A549 (cell line): ENCODE data around the gene NOS1. TPM values are rescaled to one million over a fixed set of nuclear protein-coding genes. Genes with fewer than 3 reads are reported as not detected.
A peak's percentile ranks its signal among the peaks of the same experiment; 100 is the strongest.

Experiments
- ATAC-seq, 2 experiments: fragments of 200-7000 bp in 1 of 2; fragments of >200 bp in 1 of 2; cut with Nextera tagmentation in 1 of 2; cut with Tn5 transposase in 1 of 2; 3 replicates each; pipeline versions ENCODE4 v1.8.0 to v1.9.1; 2018 to 2020; ENCODE audit warnings: mild to moderate bottlenecking in 1 of 2, moderate library complexity in 1 of 2
- CTCF ChIA-PET: fragments of 300-600 bp; sonication (Branson Sonifier 250); formaldehyde crosslinking; extraction: SDS; loops from one replicate; lab custom pipeline; 2021; ENCODE audit warnings: antibody characterized with exemption, inconsistent platforms; lab: Yijun Ruan, JAX
- POLR2A ChIA-PET: fragments of 350-600 bp; formaldehyde crosslinking; extraction: SDS; loops from one replicate; lab custom pipeline; 2021; ENCODE audit warnings: antibody characterized with exemption, inconsistent platforms; lab: Yijun Ruan, JAX
- DNase-seq, 2 experiments: peaks; one replicate each; pipeline versions ENCODE4 v3.0.0 to v3.0.0-alpha.2; 2011 to 2016; ENCODE audit warnings: low read depth in 1 of 2, low spot score in 1 of 2
- FAIRE-seq: peaks from 2 replicates; lab custom pipeline; 2011; peaks lifted over from hg19 to GRCh38; lab: Jason Lieb, UNC
- H3K27ac ChIP-seq, 2 experiments: fragments of >200 bp; sonication (Bioruptor Twin); formaldehyde crosslinking; 3 replicates each; pipeline ENCODE4 v1.5.1; 2016 to 2017
- H3K4me1 ChIP-seq: fragments of >200 bp; sonication (Bioruptor Twin); formaldehyde crosslinking; 3 replicates; pipeline ENCODE4 v1.6.1; 2016
- H3K4me2 ChIP-seq: fragments of >200 bp; sonication (Bioruptor Twin); formaldehyde crosslinking; 3 replicates; pipeline ENCODE4 v1.6.1; 2016
- H3K4me3 ChIP-seq: fragments of >200 bp; sonication (Bioruptor Twin); formaldehyde crosslinking; 3 replicates; pipeline ENCODE4 v1.5.1; 2016
- H3K9me3 ChIP-seq: fragments of >200 bp; sonication (Bioruptor Twin); formaldehyde crosslinking; 3 replicates; pipeline ENCODE4 v1.6.1; 2016
- BHLHE40 ChIP-seq: IDR thresholded peaks from 2 replicates; pipeline ENCODE4 v1.6.1; 2012; ENCODE audit warnings: low read depth, low read length, inconsistent platforms
- CBX8 ChIP-seq: fragments of 200-600 bp; sonication (generic); IDR thresholded peaks from 2 replicates; pipeline ENCODE4 v1.6.1; 2016
- EHF ChIP-seq: fragments of 250-450 bp; sonication (Bioruptor Pico); IDR thresholded peaks from 2 replicates; pipeline ENCODE4 v1.5.0; 2020; ENCODE audit warnings: mild to moderate bottlenecking
- EP300 ChIP-seq, 2 experiments: fragments of >200 bp; sonication (Bioruptor Twin); formaldehyde crosslinking; IDR thresholded peaks; 2 replicates in 1 of 2; 3 replicates in 1 of 2; pipeline ENCODE4 v1.6.1; 2016 to 2017
- FOXS1 ChIP-seq: fragments of 250-450 bp; sonication (Bioruptor Pico); IDR thresholded peaks from 2 replicates; pipeline ENCODE4 v1.5.0; 2020; ENCODE audit warnings: mild to moderate bottlenecking, moderate library complexity
- HDAC2 ChIP-seq: fragments of 200-600 bp; sonication (generic); IDR thresholded peaks from 2 replicates; pipeline ENCODE4 v1.6.1; 2016
- HOXB5 ChIP-seq: fragments of 250-450 bp; sonication (Bioruptor Pico); IDR thresholded peaks from 2 replicates; pipeline ENCODE4 v1.5.0; 2020; ENCODE audit warnings: mild to moderate bottlenecking, moderate library complexity
- JUN ChIP-seq, 2 experiments: fragments of >200 bp; sonication (Bioruptor Twin); formaldehyde crosslinking; IDR thresholded peaks; 2 replicates in 1 of 2; 3 replicates in 1 of 2; pipeline ENCODE4 v1.6.1; 2016 to 2017
- JUNB ChIP-seq: fragments of >200 bp; sonication (Bioruptor Twin); formaldehyde crosslinking; IDR thresholded peaks from 2 replicates; pipeline ENCODE4 v1.6.1; 2016
- KDM5A ChIP-seq: fragments of 200-600 bp; sonication (generic); IDR thresholded peaks from 2 replicates; pipeline ENCODE4 v1.6.1; 2016; ENCODE audit warnings: antibody characterized with exemption, mild to moderate bottlenecking
- MAFK ChIP-seq: fragments of 450-650 bp; IDR thresholded peaks from 2 replicates; pipeline ENCODE4 v1.6.1; 2014; ENCODE audit not compliant: partially characterized antibody
- MAZ ChIP-seq: fragments of 150-350 bp; IDR thresholded peaks from 2 replicates; pipeline ENCODE4 v1.6.1; 2014; ENCODE audit warnings: antibody characterized with exemption, low read depth, low read length, borderline replicate concordance
- MYC ChIP-seq: IDR thresholded peaks from 2 replicates; pipeline ENCODE4 v1.6.1; 2012; ENCODE audit warnings: mild to moderate bottlenecking, inconsistent platforms, low read length, improper control_type of control experiment, borderline replicate concordance
- NR3C1 ChIP-seq: fragments of >200 bp; sonication (Bioruptor Twin); formaldehyde crosslinking; IDR thresholded peaks from 3 replicates; pipeline ENCODE4 v1.6.1; 2017
- PHF8 ChIP-seq: fragments of 200-600 bp; sonication (generic); IDR thresholded peaks from 2 replicates; pipeline ENCODE4 v1.6.1; 2016; ENCODE audit warnings: low read depth, mild to moderate bottlenecking, antibody characterized with exemption, moderate library complexity, borderline replicate concordance
- POLR2A ChIP-seq: IDR thresholded peaks from 2 replicates; pipeline ENCODE4 v1.6.1; 2012; ENCODE audit warnings: mild to moderate bottlenecking, low read length
- POLR2AphosphoS2 ChIP-seq: conservative IDR thresholded peaks from 2 replicates; pipeline ENCODE4 v1.6.1; 2012; ENCODE audit warnings: low read length, improper control_type of control experiment, inconsistent platforms
- RAD21 ChIP-seq, 2 experiments: fragments of >200 bp in 1 of 2; sonication (Bioruptor Twin) in 1 of 2; formaldehyde crosslinking in 1 of 2; IDR thresholded peaks in 1 of 2; conservative IDR thresholded peaks in 1 of 2; 2 replicates in 1 of 2; 3 replicates in 1 of 2; pipeline ENCODE4 v1.6.1; 2012 to 2018; ENCODE audit warnings: inconsistent platforms in 1 of 2
- RCOR1 ChIP-seq: fragments of 150-350 bp; IDR thresholded peaks from 2 replicates; pipeline ENCODE4 v1.6.1; 2014; ENCODE audit warnings: antibody characterized with exemption, low read length, low read depth
- RFX5 ChIP-seq: fragments of 450-650 bp; IDR thresholded peaks from 2 replicates; pipeline ENCODE4 v1.7.1; 2014; ENCODE audit warnings: antibody characterized with exemption, mild to moderate bottlenecking, moderate library complexity
- SMC3 ChIP-seq: fragments of >200 bp; sonication (Bioruptor Twin); formaldehyde crosslinking; IDR thresholded peaks from 3 replicates; pipeline ENCODE4 v1.6.1; 2018; ENCODE audit warnings: inconsistent platforms
- TP53 ChIP-seq: fragments of 250-450 bp; sonication (Bioruptor Pico); IDR thresholded peaks from 2 replicates; pipeline ENCODE4 v1.5.0; 2021; ENCODE audit warnings: mild to moderate bottlenecking, moderate library complexity
- WGBS: methylation state at CpG from one replicate; pipeline ENCODE4 v1.1.6; 2017; ENCODE audit errors: missing lambda C conversion rate; 5-methylcytosine and 5-hydroxymethylcytosine counted together
- polyA plus RNA-seq, 4 experiments: library from polyadenylated mRNA; depleted of rRNA in 3 of 4; stranded (reverse); fragments of >200 nt; fragmentation: RNase III in 1 of 4; extraction: RNeasy Plus Mini Kit Qiagen cat#74134 plus additional on column Dnase treatment in 1 of 4; gene quantifications; 2 replicates in 3 of 4; 3 replicates in 1 of 4; pipeline ENCODE4 v1.2.3, GENCODE V29; 2011 to 2017
- TF ChIP-seq, protein P1 (sequence below): fragments of 150-350 bp; IDR thresholded peaks from 2 replicates; pipeline ENCODE4 v1.6.1; 2014; ENCODE audit warnings: low read depth, mild to moderate bottlenecking, low read length
- TF ChIP-seq, protein P2 (sequence below): fragments of >200 bp; sonication (Bioruptor Twin); formaldehyde crosslinking; IDR thresholded peaks from 3 replicates; pipeline ENCODE4 v1.6.1; 2016
- TF ChIP-seq, protein P3 (sequence below): fragments of 250-450 bp; sonication (Bioruptor Pico); IDR thresholded peaks from 2 replicates; pipeline ENCODE4 v1.5.0; 2021; ENCODE audit warnings: mild to moderate bottlenecking, moderate library complexity, borderline replicate concordance
- TF ChIP-seq, protein P4 (sequence below): IDR thresholded peaks from 2 replicates; pipeline ENCODE4 v1.6.1; 2012

NOS1 gene
- polyA plus RNA-seq, 2 of the 4 experiments (the other 2 are of a cell fraction) = 0.10 to 0.39 TPM

DNA sequence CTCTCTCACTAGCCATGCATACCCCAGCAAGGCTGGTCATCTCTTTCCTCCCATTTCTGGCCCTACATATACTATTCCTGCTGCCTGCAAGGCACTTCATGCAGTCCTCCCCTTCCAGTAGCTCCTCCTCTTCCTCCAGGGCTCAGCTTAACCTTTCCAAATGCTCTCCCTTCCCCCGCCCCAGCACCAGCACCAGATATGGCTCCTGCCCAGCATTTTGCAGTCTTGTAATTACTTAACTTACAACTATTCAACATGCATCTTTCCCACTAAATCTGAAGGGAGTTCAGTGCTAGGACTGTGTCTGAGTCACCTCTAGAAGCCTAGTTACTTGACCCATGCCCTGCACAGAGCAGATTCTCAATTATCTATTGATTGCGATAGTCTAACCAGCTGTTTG lies 169.4 kb downstream of the NOS1 start:
- TF ChIP-seq, protein P1, sequence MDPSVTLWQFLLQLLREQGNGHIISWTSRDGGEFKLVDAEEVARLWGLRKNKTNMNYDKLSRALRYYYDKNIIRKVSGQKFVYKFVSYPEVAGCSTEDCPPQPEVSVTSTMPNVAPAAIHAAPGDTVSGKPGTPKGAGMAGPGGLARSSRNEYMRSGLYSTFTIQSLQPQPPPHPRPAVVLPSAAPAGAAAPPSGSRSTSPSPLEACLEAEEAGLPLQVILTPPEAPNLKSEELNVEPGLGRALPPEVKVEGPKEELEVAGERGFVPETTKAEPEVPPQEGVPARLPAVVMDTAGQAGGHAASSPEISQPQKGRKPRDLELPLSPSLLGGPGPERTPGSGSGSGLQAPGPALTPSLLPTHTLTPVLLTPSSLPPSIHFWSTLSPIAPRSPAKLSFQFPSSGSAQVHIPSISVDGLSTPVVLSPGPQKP = no peak
- TF ChIP-seq NR3C1 = no peak
- no peak for TF ChIP-seq FOXS1
- no peak for TF ChIP-seq BHLHE40
- no peak for TF ChIP-seq EP300 (IDR thresholded peaks at IDR 0.05)
- ATAC-seq = peak in 1 of 2 experiments; percentile 17; a peak in 2 of 6 replicates
- WGBS = 68% methylated on average over 2 of the region's 2 CpGs
- ChIA-PET CTCF (interaction anchor here (1.2 to 1.6 kb wide), 2 partner anchors 20 to 25 kb away, joined by 3 read pairs; no protein-coding TSS in a partner anchor), POLR2A (no interaction called here)
- H3K4me2 ChIP-seq = no peak overlapping the region
- peak in 1 of 2 experiments; percentile 43 for DNase-seq
- no peak for FAIRE-seq
- no peak overlapping the region for H3K4me3 ChIP-seq
- no peak overlapping the region for H3K27ac ChIP-seq
- no peaks in the 10 kb centered on the region for H3K9me3 ChIP-seq
- peaks cover 13% of the 10 kb centered on the region; the same call in 1 of the 3 replicates for H3K4me1 ChIP-seq

DNA sequence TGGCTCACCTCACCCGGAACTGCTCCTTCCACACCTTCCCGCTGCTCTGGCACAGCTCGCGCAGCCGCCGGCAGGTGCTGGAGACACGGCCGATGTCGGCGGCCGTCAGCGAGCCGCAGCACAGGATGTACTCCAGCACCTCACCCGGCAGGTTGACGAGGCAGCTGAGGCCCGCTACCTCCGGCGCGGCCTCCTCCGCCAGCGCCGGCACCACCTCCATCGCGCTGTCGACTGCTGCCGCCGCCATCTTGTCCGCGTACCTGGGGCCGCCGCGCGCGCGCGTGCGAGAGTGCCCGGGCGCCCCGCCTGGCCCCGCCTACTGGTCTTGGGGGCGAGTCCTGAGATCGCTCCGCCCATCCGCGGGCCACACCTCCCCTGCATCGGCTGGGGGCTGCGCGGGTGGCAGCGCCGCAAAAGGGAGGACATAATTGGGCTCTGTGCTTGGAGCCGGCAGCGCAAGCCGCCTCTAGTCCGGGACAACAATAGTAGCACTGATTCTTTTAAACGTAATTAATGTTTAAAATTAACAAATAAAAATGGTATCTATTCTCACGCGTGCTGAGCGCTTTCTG lies 171.1 kb downstream of the NOS1 start, which contains the start of gene FBXO21:
Gene FBXO21, minus strand, starts transcription at position 261 of the 572 bp plus-strand sequence. Its CDS starts 14 bp downstream, at position 247.
- Histone ChIP-seq H3K4me3 (peak within 1 kb of the TSS; percentile 84), H3K4me1 (peaks cover 13% of the 10 kb centered on the region; the same call in 1 of the 3 replicates), H3K9me3 (no peaks in the 10 kb centered on the region), H3K4me2 (peak within 1 kb of the TSS; percentile 85), H3K27ac (peak within 1 kb of the TSS; percentile 83 to 95)
- DNase-seq (peak; percentile 91), FAIRE-seq (no peak), ATAC-seq (peak; percentile 89 to 94)
- 5% methylated on average over 10 of the region's 59 CpGs for WGBS
- TF ChIP-seq RAD21 (conservative IDR thresholded peaks at IDR 0.05 in 1 of 2, IDR thresholded peaks at IDR 0.05 in 1 of 2) = no peak
- TF ChIP-seq KDM5A = peak; percentile 66; the same call in 1 of the 2 replicates
- TF ChIP-seq EHF (CRISPR knock-in tag) = 0 out of 2 replicates have a peak, but pooled peaks have one; percentile 24
- TF ChIP-seq JUN (IDR thresholded peaks at IDR 0.05) = peak; percentile 70 to 85; a peak in 4 of 5 replicates
- TF ChIP-seq SMC3 = no peak
- TF ChIP-seq, protein P2, sequence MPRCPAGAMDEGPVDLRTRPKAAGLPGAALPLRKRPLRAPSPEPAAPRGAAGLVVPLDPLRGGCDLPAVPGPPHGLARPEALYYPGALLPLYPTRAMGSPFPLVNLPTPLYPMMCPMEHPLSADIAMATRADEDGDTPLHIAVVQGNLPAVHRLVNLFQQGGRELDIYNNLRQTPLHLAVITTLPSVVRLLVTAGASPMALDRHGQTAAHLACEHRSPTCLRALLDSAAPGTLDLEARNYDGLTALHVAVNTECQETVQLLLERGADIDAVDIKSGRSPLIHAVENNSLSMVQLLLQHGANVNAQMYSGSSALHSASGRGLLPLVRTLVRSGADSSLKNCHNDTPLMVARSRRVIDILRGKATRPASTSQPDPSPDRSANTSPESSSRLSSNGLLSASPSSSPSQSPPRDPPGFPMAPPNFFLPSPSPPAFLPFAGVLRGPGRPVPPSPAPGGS = peak; percentile 89
- peak; percentile 98 for TF ChIP-seq POLR2A
- TF ChIP-seq HOXB5 (CRISPR knock-in tag) = no peak
- 0 out of 2 replicates have a peak, but pooled peaks have one; percentile 29 for TF ChIP-seq MYC
- peak; percentile 86 for TF ChIP-seq PHF8
- TF ChIP-seq, protein P3, sequence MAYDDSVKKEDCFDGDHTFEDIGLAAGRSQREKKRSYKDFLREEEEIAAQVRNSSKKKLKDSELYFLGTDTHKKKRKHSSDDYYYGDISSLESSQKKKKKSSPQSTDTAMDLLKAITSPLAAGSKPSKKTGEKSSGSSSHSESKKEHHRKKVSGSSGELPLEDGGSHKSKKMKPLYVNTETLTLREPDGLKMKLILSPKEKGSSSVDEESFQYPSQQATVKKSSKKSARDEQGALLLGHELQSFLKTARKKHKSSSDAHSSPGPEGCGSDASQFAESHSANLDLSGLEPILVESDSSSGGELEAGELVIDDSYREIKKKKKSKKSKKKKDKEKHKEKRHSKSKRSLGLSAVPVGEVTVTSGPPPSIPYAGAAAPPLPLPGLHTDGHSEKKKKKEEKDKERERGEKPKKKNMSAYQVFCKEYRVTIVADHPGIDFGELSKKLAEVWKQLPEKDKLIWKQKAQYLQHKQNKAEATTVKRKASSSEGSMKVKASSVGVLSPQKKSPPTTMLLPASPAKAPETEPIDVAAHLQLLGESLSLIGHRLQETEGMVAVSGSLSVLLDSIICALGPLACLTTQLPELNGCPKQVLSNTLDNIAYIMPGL = peak; percentile 54; the same call in 1 of the 2 replicates
- TF ChIP-seq, protein P4, sequence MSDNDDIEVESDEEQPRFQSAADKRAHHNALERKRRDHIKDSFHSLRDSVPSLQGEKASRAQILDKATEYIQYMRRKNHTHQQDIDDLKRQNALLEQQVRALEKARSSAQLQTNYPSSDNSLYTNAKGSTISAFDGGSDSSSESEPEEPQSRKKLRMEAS = peak; percentile 73
- POLR2A ChIA-PET = no interaction called here
- CTCF ChIA-PET = interaction anchor here (0.9 to 1.4 kb wide), 2 partner anchors 13 to 22 kb away, joined by 3 read pairs; no protein-coding TSS in a partner anchor

DNA sequence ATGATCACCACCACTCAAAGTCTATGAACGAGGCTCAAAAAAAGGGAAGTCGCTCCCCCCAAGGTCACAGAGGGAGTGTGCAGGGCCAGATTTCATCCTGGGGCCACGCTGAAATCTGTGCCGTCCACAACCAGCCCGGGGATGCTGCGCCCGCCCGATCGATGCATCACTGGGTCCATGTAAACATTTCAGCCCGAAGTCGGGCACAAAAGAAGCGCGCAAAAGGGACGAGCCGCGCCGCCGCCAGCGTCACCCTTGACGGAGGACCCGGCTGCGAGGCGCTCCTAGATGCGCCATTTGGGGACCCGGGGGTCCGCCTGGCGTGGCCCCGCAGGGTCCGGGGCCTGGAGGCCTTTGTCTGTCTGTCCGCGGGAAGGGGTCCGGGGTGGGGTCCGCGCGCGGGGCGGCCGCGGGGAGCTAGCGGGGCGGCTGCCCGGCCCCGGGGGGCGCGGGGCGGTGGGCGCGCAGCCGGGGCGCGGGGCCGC lies 171.7 kb downstream of the NOS1 start:
- peak; percentile 41 to 69 for DNase-seq
- ChIA-PET POLR2A (no interaction called here), CTCF (interaction anchor here (0.9 to 1.4 kb wide), 3 partner anchors 12 to 89 kb away, joined by 3 read pairs; no protein-coding TSS in a partner anchor)
- peak overlapping the region; percentile 85 for H3K4me2 ChIP-seq
- no peaks in the 10 kb centered on the region for H3K9me3 ChIP-seq
- H3K4me3 ChIP-seq = peak overlapping the region; percentile 84
- under 1% methylated on average over 20 of the region's 52 CpGs for WGBS
- ATAC-seq = peak; percentile 32 to 60
- peaks cover 13% of the 10 kb centered on the region; the same call in 1 of the 3 replicates for H3K4me1 ChIP-seq
- TF ChIP-seq JUNB (no peak), HDAC2 (no peak), MAFK (no peak), POLR2AphosphoS2 (no peak), MYC (no peak), NR3C1 (no peak), RCOR1 (no peak), MAZ (no peak), TP53 (no peak), CBX8 (no peak), RFX5 (no peak)
- peak overlapping the region; percentile 83 to 95 for H3K27ac ChIP-seq
- FAIRE-seq = no peak
